Measurements from ENCODE around the gene LRRC73.

- TF ChIP-seq CTCF (conservative IDR thresholded peaks at IDR 0.05; ENCODE audit: low read depth, low read length) (no peak), EZH2 (IDR thresholded peaks at IDR 0.05; ENCODE audit: borderline replicate concordance, low read depth, low read length, poor library complexity, severe bottlenecking) (no peak)
Measured at GRCh38 chr6:43492673-43493072, 17.5 kb downstream of the LRRC73 start.

Data from A673 (cell line).